ENCODE results near the gene C9orf43. TPM values are rescaled to one million over a fixed set of nuclear protein-coding genes. Genes with fewer than 3 reads are reported as not detected.

Gene C9orf43
- total RNA-seq, 2 donors from 2014 or later, result 1.1 to 1.3 TPM

DNA sequence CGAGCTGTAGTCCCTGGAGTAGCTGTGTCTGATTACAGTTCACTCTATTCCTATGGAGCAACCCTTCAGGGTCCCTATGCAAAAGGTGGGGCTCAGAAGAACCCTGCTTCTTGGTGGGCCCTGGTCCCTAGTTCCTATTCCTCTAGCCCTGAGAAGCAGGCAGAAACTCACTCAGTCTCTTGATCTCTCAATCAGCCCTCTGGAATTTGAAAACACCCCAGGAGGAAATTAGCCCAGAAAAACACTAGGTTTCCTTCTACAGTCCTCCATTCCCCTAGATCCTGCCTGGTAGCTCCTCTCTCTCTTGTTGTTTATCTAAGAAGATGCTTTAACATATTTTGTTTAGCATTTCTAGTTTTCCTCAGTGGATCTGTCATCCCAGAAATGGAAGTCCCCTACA lies 60.6 kb downstream of the C9orf43 start:
- H3K36me3 Mint-ChIP-seq (ENCODE audit: insufficient read depth in 2 of 2), result peaks cover 0 to 2% of the 10 kb centered on the region in 2 donors

DNA sequence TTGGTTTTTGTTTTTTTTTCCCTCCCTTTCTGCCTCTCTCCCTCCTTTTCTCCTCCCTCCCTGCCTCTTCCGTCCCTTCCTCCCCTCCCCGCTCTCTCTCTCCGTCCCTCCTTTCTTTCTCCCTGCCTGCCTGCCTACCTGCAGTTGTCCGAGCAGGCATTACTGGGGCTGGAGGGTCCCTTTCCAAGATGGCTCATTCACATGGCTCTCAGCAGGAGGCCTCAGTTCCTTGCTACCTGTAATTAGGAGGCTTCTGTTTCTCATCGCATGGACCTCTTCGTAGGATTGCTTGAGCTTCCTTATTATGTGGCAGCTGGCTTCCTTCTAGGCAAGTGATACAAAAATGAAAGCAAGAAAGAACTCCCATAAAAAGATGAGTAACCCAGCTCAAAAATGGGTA lies 61.0 kb downstream of the C9orf43 start:
- H3K4me1 Mint-ChIP-seq (ENCODE audit: low read depth), result no peaks in the 10 kb centered on the region
- no peak overlapping the region for H3K27ac Mint-ChIP-seq
- DNase-seq, result no peak
- H3K27me3 Mint-ChIP-seq (ENCODE audit: low read depth), result no peaks in the 10 kb centered on the region
- H3K36me3 Mint-ChIP-seq (ENCODE audit: insufficient read depth in 2 of 2), result peaks cover 0 to 2% of the 10 kb centered on the region in 2 donors
- no peak for ATAC-seq (replicated peaks in 1 of 2)
- H3K4me3 Mint-ChIP-seq, result no peak overlapping the region
- no peaks in the 10 kb centered on the region for H3K9me3 Mint-ChIP-seq

More for the DNA sequence above, 60.6 kb downstream of the C9orf43 start:
- H3K27ac Mint-ChIP-seq, result no peak overlapping the region
- no peaks in the 10 kb centered on the region for H3K4me1 Mint-ChIP-seq (ENCODE audit: low read depth)
- H3K27me3 Mint-ChIP-seq (ENCODE audit: low read depth), result no peaks in the 10 kb centered on the region
- no peak for DNase-seq
- ATAC-seq (replicated peaks in 1 of 2), result no peak
- H3K4me3 Mint-ChIP-seq, result no peak overlapping the region
- H3K9me3 Mint-ChIP-seq, result no peaks in the 10 kb centered on the region

DNA sequence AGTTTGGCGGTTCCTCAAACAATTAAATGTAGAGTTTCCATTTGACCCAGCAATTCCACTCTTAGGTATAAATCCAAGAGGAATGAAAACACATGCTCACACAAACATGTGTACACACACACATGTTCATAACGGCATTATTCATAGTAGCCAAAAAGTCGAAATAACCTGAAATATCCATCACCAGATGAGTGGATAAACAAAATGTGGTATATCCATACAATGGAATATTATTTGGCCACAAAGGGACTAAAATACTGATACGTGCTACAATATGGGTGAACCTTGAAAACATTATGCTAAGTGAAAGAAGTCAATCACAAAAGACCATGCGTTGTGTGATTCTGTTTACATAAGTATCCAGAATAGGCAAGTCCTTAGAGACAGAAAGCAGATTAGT lies 61.7 kb downstream of the C9orf43 start:
- DNase-seq, result no peak
- Mint-ChIP-seq H3K4me3 (no peak overlapping the region), H3K4me1 (ENCODE audit: low read depth) (no peaks in the 10 kb centered on the region), H3K36me3 (ENCODE audit: insufficient read depth in 2 of 2) (peaks cover 0 to 2% of the 10 kb centered on the region in 2 donors), H3K27me3 (ENCODE audit: low read depth) (no peaks in the 10 kb centered on the region), H3K27ac (no peak overlapping the region), H3K9me3 (no peaks in the 10 kb centered on the region)
- no peak for ATAC-seq (replicated peaks in 1 of 2)

DNA sequence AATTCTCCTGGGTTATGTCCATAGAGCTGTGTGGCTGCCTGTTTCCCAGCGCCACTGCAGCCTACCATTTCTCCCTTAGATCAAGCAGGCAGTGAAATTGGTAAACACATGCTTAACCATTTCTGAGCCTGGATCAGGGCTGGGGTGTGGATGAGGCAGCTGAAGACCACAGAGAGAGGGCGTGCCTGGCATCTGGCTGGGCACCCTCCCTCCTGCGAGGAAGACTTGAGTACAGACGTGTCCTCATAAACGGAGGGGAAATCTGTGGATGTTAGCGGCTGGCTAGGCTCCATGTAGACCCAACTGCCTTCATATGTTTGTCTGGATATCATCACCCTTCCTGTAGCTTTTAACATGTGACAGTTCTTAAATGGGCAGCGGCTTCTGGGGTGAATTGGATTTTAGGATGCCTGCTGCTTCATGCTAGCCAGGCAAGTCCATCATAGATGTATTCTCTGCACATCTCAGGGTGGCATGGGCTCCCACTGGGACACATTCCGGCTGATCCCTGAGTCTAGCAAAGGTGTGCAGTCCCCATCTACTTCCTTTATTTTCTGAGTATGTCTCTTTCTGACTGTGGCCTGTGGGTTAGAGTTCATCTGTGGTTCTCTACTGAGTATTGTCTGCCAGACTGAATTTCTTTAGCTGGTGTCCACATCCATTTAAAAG lies 63.9 kb downstream of the C9orf43 start:
- H3K27ac Mint-ChIP-seq, result no peak overlapping the region
- H3K4me1 Mint-ChIP-seq (ENCODE audit: low read depth), result peaks cover 6% of the 10 kb centered on the region
- no peaks in the 10 kb centered on the region for H3K27me3 Mint-ChIP-seq (ENCODE audit: low read depth)
- H3K36me3 Mint-ChIP-seq (ENCODE audit: insufficient read depth in 2 of 2), result no peaks in the 10 kb centered on the region
- ATAC-seq (replicated peaks in 1 of 2), result no peak
- H3K9me3 Mint-ChIP-seq, result no peaks in the 10 kb centered on the region
- DNase-seq, result no peak
- no peak overlapping the region for H3K4me3 Mint-ChIP-seq

DNA sequence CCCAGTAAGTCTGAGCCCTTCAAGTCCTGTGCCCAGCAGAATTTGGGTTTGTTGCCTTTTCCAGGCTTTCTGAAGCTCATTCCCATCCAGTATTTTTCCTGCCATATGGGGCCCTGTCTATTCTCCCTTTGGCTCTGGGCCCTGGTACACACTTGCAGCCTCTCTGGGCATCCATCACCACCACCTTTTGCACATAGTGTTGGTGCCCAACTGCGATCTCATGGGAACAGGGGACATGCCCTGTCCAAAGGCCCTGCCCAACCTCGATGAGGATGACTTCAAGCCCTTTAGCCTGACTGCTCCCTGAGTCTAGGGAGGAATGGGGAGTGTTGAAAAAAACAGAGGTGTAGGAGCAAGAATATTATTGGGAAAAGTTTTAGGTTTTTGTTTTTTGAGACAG lies 64.5 kb downstream of the C9orf43 start:
- Mint-ChIP-seq H3K4me1 (ENCODE audit: low read depth) (peaks cover 6% of the 10 kb centered on the region), H3K4me3 (no peak overlapping the region), H3K27ac (no peak overlapping the region), H3K9me3 (no peaks in the 10 kb centered on the region), H3K27me3 (ENCODE audit: low read depth) (no peaks in the 10 kb centered on the region), H3K36me3 (ENCODE audit: insufficient read depth in 2 of 2) (no peaks in the 10 kb centered on the region)
- no peak for ATAC-seq (replicated peaks in 1 of 2)
- no peak for DNase-seq

DNA sequence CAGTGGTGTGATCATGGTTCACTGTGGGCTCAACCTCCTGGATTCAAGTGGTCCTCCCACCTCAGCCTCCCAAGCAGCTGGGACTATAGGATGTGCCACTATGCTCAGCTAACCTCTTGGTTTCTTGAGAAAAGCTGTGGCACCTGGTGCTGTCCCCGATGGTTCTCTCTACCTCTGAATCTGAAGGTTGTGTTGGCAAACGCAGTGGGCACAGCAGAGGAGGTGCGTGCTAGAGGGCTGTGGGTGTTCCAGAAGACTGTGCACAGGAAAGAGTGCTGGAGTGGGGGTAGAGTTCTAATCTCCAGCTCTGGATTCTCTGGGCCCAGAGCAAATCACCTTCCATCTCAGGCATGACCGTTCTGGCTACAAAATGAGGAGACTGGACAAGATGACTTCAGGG lies 65.4 kb downstream of the C9orf43 start:
- Mint-ChIP-seq H3K27me3 (ENCODE audit: low read depth) (no peaks in the 10 kb centered on the region), H3K27ac (no peak overlapping the region), H3K4me3 (no peak overlapping the region), H3K36me3 (ENCODE audit: insufficient read depth in 2 of 2) (no peaks in the 10 kb centered on the region), H3K9me3 (no peaks in the 10 kb centered on the region), H3K4me1 (ENCODE audit: low read depth) (peaks cover 6% of the 10 kb centered on the region)
- DNase-seq (no peak), ATAC-seq (replicated peaks in 1 of 2) (no peak)

DNA sequence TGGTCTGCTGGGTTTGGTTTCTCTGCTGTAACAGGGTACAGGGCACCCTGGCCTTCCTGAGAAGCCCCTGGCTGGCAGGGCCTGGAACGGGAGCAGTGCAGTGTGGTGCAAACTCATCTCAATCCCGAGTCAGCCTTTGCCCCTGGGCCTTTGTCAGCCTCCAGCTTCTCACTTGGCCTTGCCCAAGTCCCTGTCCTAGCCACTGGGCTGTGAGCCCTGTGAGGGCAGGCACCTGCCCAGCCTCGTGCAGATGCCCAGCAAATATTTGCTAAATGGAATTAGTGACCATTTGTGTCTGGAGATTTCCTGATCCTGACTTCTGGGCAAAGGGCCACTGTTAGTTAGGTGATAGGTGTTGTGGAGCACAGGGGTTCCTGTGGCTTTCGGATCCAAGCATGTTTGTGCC lies 66.0 kb downstream of the C9orf43 start:
- ATAC-seq (replicated peaks in 1 of 2), result no peak
- H3K27me3 Mint-ChIP-seq (ENCODE audit: low read depth), result no peaks in the 10 kb centered on the region
- DNase-seq, result no peak
- H3K27ac Mint-ChIP-seq, result no peak overlapping the region
- H3K4me3 Mint-ChIP-seq, result no peak overlapping the region
- H3K4me1 Mint-ChIP-seq (ENCODE audit: low read depth), result peaks cover 6% of the 10 kb centered on the region
- no peaks in the 10 kb centered on the region for H3K9me3 Mint-ChIP-seq
- H3K36me3 Mint-ChIP-seq (ENCODE audit: insufficient read depth in 2 of 2), result no peaks in the 10 kb centered on the region

DNA sequence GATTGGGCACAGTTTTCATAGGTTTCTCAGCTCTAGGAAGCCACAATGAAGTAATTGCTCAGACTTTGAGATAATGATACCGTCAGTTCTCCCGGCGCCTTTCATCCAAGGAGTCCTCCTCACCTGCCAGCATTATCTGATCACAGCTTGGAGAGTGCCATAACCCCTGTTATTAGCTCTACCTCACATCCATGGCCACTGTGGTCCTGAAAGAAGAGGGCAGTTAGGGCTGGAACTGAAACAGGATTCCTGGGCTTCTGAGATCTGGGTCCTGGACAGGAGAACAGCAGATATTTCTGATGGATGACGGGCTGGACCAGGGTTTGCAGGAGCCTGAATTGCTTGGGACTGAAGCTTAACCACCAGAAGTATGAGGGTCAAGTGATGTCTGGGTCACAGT lies 66.5 kb downstream of the C9orf43 start:
- no peak for DNase-seq
- no peaks in the 10 kb centered on the region for H3K27me3 Mint-ChIP-seq (ENCODE audit: low read depth)
- no peak for ATAC-seq (replicated peaks in 1 of 2)
- peak overlapping the region; percentile 17 for H3K27ac Mint-ChIP-seq
- no peak overlapping the region for H3K4me3 Mint-ChIP-seq
- H3K9me3 Mint-ChIP-seq, result no peaks in the 10 kb centered on the region
- H3K36me3 Mint-ChIP-seq (ENCODE audit: insufficient read depth in 2 of 2), result no peaks in the 10 kb centered on the region
- H3K4me1 Mint-ChIP-seq (ENCODE audit: low read depth), result peaks cover 6% of the 10 kb centered on the region

DNA sequence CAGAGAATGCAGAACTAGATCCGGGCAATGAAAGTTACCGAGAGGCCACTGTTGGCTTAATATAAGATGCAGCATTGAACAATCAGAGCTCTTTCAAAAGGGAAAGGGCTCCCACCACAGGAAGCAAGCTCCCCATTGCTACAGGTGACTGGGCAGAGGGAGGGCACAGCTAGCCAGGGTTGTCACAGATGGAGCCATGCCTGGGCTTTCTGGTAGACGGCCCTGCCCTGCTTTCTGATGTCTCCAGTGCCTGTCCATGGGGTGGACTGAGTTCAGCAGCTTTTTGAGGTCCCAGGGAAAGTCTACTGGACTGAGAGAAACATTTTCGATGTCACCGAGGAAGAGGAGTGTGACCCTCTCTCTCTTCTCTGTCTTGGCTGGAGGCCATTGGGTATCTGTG lies 67.1 kb downstream of the C9orf43 start:
- H3K27me3 Mint-ChIP-seq (ENCODE audit: low read depth), result no peaks in the 10 kb centered on the region
- H3K9me3 Mint-ChIP-seq, result no peaks in the 10 kb centered on the region
- ATAC-seq (replicated peaks in 1 of 2), result no peak
- no peak overlapping the region for H3K27ac Mint-ChIP-seq
- no peaks in the 10 kb centered on the region for H3K36me3 Mint-ChIP-seq (ENCODE audit: insufficient read depth in 2 of 2)
- DNase-seq, result no peak
- peaks cover 6% of the 10 kb centered on the region for H3K4me1 Mint-ChIP-seq (ENCODE audit: low read depth)
- no peak overlapping the region for H3K4me3 Mint-ChIP-seq

DNA sequence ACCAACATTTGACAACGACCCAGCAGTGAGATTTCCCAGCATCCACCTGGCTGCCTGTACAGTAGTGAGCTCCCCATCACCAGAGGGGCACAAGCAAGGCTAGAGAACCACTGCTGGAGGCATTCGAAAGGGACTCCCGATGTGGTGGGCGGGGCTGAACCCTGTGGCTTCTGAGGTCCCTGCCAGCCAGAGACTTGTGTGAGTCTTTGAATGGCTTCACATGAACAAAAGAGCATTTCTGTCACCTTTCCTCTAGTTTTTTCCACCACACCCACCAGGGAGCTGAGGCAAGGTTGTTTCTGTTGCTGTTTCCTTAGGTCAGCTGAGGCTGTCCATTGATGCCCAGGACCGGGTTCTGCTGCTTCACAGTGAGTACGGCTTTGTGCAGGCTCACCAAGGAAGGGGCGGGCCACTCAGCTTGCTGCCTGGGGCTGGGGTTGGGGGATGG lies 68.7 kb downstream of the C9orf43 start:
- Mint-ChIP-seq H3K36me3 (ENCODE audit: insufficient read depth in 2 of 2) (no peaks in the 10 kb centered on the region), H3K4me1 (ENCODE audit: low read depth) (peaks cover 6% of the 10 kb centered on the region), H3K27ac (no peak overlapping the region), H3K27me3 (ENCODE audit: low read depth) (no peaks in the 10 kb centered on the region), H3K4me3 (no peak overlapping the region), H3K9me3 (no peaks in the 10 kb centered on the region)
- ATAC-seq (replicated peaks in 1 of 2), result peak; percentile 33 to 40
- peak; percentile 21 to 39 for DNase-seq

Other genes starting within 250 kb of the C9orf43 start
- 10 to 100 TPM; 24.7 to 26.0 TPM for gene FKBP15, start 189.5 kb upstream of the C9orf43 start, total RNA-seq
- gene SLC31A1, start 189.2 kb upstream of the C9orf43 start, total RNA-seq, result 1 to 10 TPM; 7.9 to 8.8 TPM
- gene CDC26, start 135.2 kb upstream of the C9orf43 start, total RNA-seq, result 10 to 100 TPM; 45.4 to 58.4 TPM
- 10 to 100 TPM; 34.0 to 49.0 TPM for gene PRPF4, start 135.1 kb upstream of the C9orf43 start, total RNA-seq
- under 1 TPM; 0.34 to 0.69 TPM for gene RNF183, start 107.4 kb upstream of the C9orf43 start, total RNA-seq
- 1 to 10 TPM; 1.4 to 3.8 TPM for gene WDR31, start 70.5 kb upstream of the C9orf43 start, total RNA-seq
- 10 to 100 TPM; 14.3 to 20.2 TPM for gene BSPRY, start 61.2 kb upstream of the C9orf43 start, total RNA-seq
- 10 to 100 TPM; 12.1 to 15.5 TPM for gene HDHD3, start 33.8 kb upstream of the C9orf43 start, total RNA-seq
- gene ALAD, start 9.5 kb upstream of the C9orf43 start, total RNA-seq, result 10 to 100 TPM; 27.5 to 34.7 TPM
- gene POLE3, start 72 bp upstream of the C9orf43 start, total RNA-seq, result 10 to 100 TPM; 48.2 to 54.6 TPM
- gene RGS3, start 53.0 kb downstream of the C9orf43 start, total RNA-seq, result 10 to 100 TPM; 36.5 to 48.2 TPM